Progenitor cell of endocrine pancreas (in vitro differentiated cells): ENCODE results near the gene BRIP1. TPM values are rescaled to one million over a fixed set of nuclear protein-coding genes. Genes with fewer than 3 reads are reported as not detected.

Source experiments
- DNase-seq: peaks from one replicate; pipeline ENCODE4 v3.0.0; 2021; ENCODE audit warnings: low spot score; ENCODE audit not compliant: unreplicated experiment
- H3K27ac Mint-ChIP-seq: 2 replicates; pipeline ENCODE4 v1.8.0; 2021; ENCODE audit warnings: mild to moderate bottlenecking, moderate library complexity, mixed read lengths
- H3K27me3 Mint-ChIP-seq: 2 replicates; pipeline ENCODE4 v1.8.0; 2021; ENCODE audit warnings: mixed read lengths
- H3K36me3 Mint-ChIP-seq: 2 replicates; pipeline ENCODE4 v1.8.0; 2022; ENCODE audit warnings: mixed read lengths; ENCODE audit not compliant: insufficient read depth
- H3K4me1 Mint-ChIP-seq: 2 replicates; pipeline ENCODE4 v1.8.0; 2021; ENCODE audit warnings: low read depth, mixed read lengths
- H3K4me3 Mint-ChIP-seq: 2 replicates; pipeline ENCODE4 v1.8.0; 2021; ENCODE audit warnings: low read depth, mild to moderate bottlenecking, moderate library complexity, mixed read lengths
- H3K9me3 Mint-ChIP-seq: 2 replicates; pipeline ENCODE4 v1.8.0; 2021; ENCODE audit warnings: low read depth, mixed read lengths
- total RNA-seq: library from RNA; stranded (reverse); gene quantifications from 2 replicates; pipeline ENCODE4 v1.2.1, GENCODE V29; 2021
- TF ChIP-seq, protein P1 (sequence below): fragments of 200-600 bp; sonication (generic); IDR thresholded peaks from one replicate; pipeline ENCODE4 v1.5.0; 2021; ENCODE audit warnings: antibody characterized with exemption, mild to moderate bottlenecking; ENCODE audit not compliant: unreplicated experiment

Gene BRIP1
- total RNA-seq, 1 donor from 2014 or later = 13.5 TPM

GRCh38 chr17:61734012-61734411, 129.3 kb downstream of the BRIP1 start:
- TF ChIP-seq, protein P1, sequence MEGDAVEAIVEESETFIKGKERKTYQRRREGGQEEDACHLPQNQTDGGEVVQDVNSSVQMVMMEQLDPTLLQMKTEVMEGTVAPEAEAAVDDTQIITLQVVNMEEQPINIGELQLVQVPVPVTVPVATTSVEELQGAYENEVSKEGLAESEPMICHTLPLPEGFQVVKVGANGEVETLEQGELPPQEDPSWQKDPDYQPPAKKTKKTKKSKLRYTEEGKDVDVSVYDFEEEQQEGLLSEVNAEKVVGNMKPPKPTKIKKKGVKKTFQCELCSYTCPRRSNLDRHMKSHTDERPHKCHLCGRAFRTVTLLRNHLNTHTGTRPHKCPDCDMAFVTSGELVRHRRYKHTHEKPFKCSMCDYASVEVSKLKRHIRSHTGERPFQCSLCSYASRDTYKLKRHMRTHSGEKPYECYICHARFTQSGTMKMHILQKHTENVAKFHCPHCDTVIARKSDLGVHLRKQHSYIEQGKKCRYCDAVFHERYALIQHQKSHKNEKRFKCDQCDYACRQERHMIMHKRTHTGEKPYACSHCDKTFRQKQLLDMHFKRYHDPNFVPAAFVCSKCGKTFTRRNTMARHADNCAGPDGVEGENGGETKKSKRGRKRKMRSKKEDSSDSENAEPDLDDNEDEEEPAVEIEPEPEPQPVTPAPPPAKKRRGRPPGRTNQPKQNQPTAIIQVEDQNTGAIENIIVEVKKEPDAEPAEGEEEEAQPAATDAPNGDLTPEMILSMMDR = no peak
- Mint-ChIP-seq H3K27ac (no peak overlapping the region), H3K4me1 (no peaks in the 10 kb centered on the region), H3K27me3 (no peaks in the 10 kb centered on the region), H3K9me3 (peaks cover 9% of the 10 kb centered on the region), H3K4me3 (no peak overlapping the region), H3K36me3 (peaks cover 12% of the 10 kb centered on the region)
- DNase-seq = no peak

DNA sequence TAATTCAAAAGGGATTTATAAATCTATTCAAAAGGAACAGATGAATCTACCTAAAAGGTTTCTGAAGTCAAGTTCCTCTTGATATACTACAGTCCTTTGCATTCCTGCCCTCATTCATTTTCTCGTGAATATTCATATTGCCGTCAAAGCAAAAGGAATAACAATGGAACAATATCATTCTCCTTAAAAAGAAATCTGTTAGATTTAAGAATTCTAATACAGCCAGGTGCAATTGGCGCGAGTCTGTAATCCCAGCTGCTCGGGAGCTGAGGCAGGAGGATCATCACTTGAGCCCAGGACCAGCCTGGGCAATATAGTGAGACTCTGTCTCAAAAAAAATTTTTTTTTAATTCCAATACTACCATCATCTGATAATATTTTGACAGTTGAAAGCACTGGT, 130.3 kb downstream of the BRIP1 start:
- Mint-ChIP-seq H3K36me3 (peaks cover 10% of the 10 kb centered on the region), H3K4me1 (no peaks in the 10 kb centered on the region), H3K27me3 (no peaks in the 10 kb centered on the region), H3K27ac (no peak overlapping the region), H3K4me3 (no peak overlapping the region), H3K9me3 (peaks cover 8% of the 10 kb centered on the region)
- TF ChIP-seq, protein P1 = no peak
- DNase-seq = no peak

DNA sequence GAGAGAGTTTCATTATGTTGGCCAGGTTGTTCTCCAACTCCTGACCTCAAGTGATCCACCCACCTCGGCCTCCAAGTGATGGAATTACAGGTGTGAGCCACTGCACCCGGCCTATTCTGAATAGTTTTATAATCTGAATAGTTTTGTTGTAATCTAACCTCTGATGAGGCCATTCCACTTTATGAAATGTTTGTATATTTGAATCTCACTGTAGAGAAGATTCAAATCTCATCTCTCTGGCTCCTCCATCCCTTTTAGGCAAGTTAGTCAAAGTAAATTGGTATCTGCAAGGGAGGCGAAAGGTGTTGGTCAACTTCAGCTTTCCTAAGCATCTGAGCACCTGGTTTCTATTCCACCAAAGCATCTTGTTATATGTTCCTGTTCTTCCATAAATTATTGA, 131.2 kb downstream of the BRIP1 start:
- H3K27ac Mint-ChIP-seq = no peak overlapping the region
- peaks cover 6% of the 10 kb centered on the region for H3K36me3 Mint-ChIP-seq
- TF ChIP-seq, protein P1 = no peak
- H3K4me3 Mint-ChIP-seq = no peak overlapping the region
- DNase-seq = no peak
- H3K27me3 Mint-ChIP-seq = no peaks in the 10 kb centered on the region
- H3K9me3 Mint-ChIP-seq = peaks cover 3% of the 10 kb centered on the region
- no peaks in the 10 kb centered on the region for H3K4me1 Mint-ChIP-seq

GRCh38 chr17:61731330-61731729, 132.0 kb downstream of the BRIP1 start:
- Mint-ChIP-seq H3K9me3 (no peaks in the 10 kb centered on the region), H3K36me3 (peaks cover 2% of the 10 kb centered on the region), H3K4me3 (no peak overlapping the region), H3K27ac (no peak overlapping the region), H3K4me1 (no peaks in the 10 kb centered on the region), H3K27me3 (no peaks in the 10 kb centered on the region)
- TF ChIP-seq, protein P1 = no peak
- no peak for DNase-seq

DNA sequence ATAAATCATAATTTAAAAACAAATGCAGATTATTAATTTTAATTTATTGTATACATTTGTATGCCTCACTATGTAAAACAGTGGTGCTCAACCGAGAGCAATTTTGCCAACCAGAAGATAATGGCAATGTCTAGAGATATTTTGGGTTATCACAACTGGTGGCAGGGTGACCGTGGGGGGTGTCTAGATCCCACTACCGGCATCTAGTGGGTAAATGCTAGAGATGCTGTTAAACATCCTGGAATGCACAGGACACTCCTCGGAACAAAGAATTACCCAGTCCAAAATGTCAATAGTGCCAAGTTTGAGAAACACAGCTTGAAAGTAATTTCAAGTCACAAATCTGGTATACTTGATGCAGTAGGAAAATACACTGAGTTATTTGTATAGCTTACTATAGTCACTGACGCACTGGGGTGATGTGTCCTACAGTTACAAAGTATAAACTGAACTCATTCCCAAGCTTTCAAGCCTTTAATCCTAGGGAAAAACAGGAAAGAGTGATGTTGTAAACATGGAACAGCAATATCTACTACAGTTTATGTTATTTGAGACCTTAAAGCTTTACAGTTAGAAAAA, 133.5 kb downstream of the BRIP1 start:
- H3K36me3 Mint-ChIP-seq = peaks cover 2% of the 10 kb centered on the region
- H3K4me3 Mint-ChIP-seq = no peak overlapping the region
- TF ChIP-seq, protein P1 = no peak
- no peaks in the 10 kb centered on the region for H3K27me3 Mint-ChIP-seq
- H3K4me1 Mint-ChIP-seq = no peaks in the 10 kb centered on the region
- H3K27ac Mint-ChIP-seq = no peak overlapping the region
- DNase-seq = no peak
- no peaks in the 10 kb centered on the region for H3K9me3 Mint-ChIP-seq
